Epidermal melanocyte (primary cell): Measurements from ENCODE around the gene MYH10.

Experiments used
- DNase-seq: peaks from one replicate; pipeline ENCODE4 v3.0.0; 2011; ENCODE audit warnings: low spot score; ENCODE audit not compliant: insufficient read length

The MYH10 gene

GRCh38 chr17:8448310-8448709, 182.2 kb downstream of the MYH10 start:
- no peak for DNase-seq

DNA sequence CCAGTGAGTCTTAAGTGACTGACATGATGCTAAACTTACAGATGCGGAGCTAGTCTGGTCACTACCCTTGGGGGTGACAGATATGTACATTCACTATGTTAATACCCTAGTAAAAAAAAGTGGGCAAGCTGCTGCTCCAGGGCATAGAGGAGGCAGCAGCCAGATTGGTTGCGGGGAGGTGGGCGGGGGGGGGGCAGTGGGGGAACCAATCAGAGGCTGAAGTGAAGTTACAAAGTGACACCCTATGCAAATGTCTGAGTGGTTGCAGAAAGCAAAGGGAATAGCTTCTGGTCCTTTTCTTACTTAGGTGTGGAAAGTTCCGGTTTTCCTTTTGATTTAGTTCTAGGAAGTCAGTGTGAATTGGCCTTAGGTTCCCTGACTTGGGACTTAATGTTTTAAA, 182.7 kb downstream of the MYH10 start:
- DNase-seq: no peak

GRCh38 chr17:8445536-8445935, 185.0 kb downstream of the MYH10 start:
- DNase-seq: no peak

- no peak for DNase-seq
These were observed 186.0 kb downstream of the MYH10 start for GRCh38 chr17:8444494-8444893.

GRCh38 chr17:8443756-8444155, 186.8 kb downstream of the MYH10 start:
- DNase-seq: no peak

GRCh38 chr17:8442310-8442709, 188.2 kb downstream of the MYH10 start:
- no peak for DNase-seq

DNA sequence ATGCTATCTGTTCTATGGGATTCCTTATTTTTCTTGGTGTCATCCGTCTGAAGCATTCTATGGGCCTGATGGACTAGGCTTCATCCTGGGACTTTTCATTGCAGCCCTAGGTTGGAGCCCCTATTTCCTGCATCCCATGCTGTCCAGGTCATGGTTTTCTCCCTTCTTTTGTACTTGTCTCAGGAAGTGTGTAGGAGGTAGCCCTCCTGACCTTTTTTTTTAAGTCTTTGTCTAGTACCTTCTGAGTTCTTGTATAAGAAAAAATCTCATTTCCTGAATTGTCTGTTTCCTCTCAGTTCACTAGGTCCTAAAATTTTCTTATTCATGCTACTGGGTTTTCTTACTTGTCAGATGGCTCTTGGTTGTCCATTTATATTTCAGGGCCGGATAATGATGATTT, 188.8 kb downstream of the MYH10 start:
- DNase-seq: no peak

DNA sequence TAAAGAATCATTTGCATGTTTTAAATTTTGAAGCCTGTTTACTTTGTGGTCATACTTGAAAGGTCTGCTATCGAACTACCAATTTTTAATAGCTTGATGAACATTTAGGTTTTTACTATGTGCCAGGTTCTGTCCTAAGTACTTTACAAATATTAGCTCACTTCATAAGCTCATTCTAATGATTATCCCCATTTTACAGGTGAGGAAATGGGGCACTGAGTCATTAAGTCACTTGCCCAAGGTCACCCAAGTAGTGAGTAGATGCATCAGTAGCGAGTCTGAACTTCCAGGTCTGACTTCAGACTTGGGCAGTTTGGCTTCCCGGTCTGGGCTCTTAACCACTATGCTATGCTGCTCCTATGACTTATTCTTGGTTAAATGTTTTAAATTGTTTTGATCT, 190.8 kb downstream of the MYH10 start:
- DNase-seq: no peak

GRCh38 chr17:8438441-8438840, 192.1 kb downstream of the MYH10 start:
- DNase-seq: no peak

- no peak for DNase-seq
These were observed 193.7 kb downstream of the MYH10 start for GRCh38 chr17:8436844-8437171.

DNA sequence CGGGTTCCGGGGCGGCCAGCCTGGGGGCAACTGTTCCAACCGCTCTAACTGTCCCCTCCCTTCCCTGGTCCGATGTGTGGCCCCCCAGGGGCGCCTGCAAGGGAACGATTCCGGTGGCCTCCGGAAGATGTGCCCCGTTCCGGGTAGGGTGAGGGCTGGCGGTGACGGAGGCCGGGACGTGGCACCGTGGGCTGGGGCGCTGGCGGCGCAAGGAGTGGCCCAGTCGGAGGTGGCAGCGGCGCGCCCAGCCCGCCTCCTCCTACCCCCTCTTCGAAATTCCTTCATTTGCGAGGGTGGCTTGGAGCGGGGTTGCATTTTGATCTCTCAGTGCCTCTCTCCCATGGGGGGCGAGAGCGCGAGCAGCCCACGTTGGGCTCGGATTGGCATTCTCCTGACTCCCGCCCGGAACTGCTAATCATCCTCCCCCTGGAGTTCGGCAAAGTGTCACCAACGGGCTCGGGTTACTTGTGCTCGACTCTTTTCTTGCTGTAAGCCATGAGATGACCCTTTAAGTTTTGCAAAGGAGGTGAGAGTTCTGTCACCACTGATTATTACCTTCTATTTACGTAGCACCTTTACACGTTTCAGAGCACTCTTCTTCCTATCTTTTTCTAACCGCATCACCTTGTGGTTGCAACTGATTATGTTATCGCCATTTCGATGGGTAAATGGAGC, 194.2 kb downstream of the MYH10 start:
- peak; percentile 54 for DNase-seq

DNA sequence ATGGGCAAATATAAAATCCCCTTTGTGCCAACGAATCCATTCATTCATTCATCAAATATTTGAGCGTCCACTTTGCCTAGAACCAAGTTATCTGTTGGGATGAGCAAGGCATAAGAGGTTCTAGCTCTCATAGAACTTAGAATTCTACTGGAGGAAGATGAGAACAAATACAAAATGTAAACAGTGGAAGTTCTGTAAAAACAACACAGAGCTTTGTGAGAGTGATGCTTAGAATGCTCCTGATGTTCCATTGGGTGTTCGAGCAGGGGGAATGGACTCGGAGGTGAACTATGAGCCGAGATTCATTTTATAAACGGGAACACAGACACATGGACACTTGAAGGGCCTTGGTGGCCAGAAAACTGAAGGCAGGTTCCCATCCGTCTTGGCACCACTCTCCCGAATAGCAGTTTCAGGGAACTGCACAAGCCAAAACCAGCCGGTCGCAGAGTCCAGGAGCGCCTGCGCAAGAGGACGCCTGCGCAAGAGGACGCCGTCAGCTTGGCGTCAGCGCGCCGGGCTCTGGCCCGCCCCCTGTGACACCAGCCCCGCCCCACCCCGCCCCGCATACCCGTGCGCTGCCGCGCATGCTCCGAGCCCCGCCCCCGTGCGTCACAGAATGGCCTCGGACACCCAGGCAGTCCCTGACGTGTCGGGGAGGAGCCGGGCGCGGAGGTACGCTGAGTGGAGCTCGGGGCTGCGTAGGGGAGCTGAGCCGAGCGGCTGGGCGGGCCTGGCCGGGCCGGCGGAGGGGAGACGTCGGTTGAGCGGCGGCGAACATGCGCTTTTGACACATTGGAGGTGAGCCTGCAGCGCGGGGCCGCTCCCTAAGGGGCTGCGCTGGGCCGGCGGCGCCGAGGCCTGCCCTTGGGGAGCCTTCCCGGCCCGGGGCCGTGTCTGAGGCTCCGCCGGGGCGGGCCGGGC, 195.0 kb downstream of the MYH10 start, which contains the start of gene NDEL1:
Gene NDEL1 (plus strand): TSS at position 640 of the 924 bp plus-strand sequence. CDS start 8,388 bp downstream, outside the sequence.
- DNase-seq: peak; percentile 98

DNA sequence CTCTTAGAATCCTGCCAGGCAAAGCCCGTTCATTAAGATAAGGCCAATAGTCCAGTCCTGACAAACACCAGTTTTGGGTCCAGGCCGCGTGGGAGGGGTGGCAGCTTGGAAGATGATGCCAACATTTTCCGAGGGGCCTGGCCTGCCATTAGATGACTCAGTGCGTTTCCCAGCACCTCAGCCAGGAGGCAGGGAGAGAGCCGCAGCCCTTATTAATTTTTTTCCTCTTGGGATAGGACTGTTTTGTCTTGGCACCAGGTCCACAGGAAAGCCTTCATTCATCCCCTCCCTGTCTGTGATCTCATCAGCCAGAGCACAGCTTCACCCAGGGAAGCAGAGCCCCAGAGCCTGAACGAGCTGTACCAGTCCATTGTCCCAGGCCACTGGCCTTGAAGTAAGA, 199.6 kb downstream of the MYH10 start:
- DNase-seq: no peak

GRCh38 chr17:8426802-8427201, 203.7 kb downstream of the MYH10 start:
- DNase-seq: no peak

- no peak for DNase-seq
These were observed 204.3 kb downstream of the MYH10 start for GRCh38 chr17:8426094-8426720.
